GM23338 (cell line): Measurements from ENCODE around the gene SLC39A7. TPM values are rescaled to one million over a fixed set of nuclear protein-coding genes. Genes with fewer than 3 reads are reported as not detected.

Experiments
- ATAC-seq: fragments of 200-7000 bp; cut with Tn5 transposase; 3 replicates; pipeline ENCODE4 v1.9.1; 2020
- DNase-seq: peaks from one replicate; pipeline ENCODE4 v3.0.0-alpha.2; 2015; ENCODE audit warnings: low spot score
- H2AFZ ChIP-seq: fragments of 200-600 bp; sonication (generic); 2 replicates; pipeline ENCODE4 v1.8.0; 2016; ENCODE audit warnings: antibody characterized with exemption, mild to moderate bottlenecking, moderate library complexity
- H3F3A ChIP-seq: fragments of 200-600 bp; sonication (generic); replicated peaks from 2 replicates; pipeline ENCODE4 v1.8.0; 2017; ENCODE audit warnings: antibody characterized with exemption, mixed run types, low read depth
- H3K27ac ChIP-seq: fragments of 200-600 bp; sonication (generic); 2 replicates; pipeline ENCODE4 v1.6.1; 2016; ENCODE audit warnings: low read depth
- H3K27me3 ChIP-seq: fragments of 200-600 bp; sonication (generic); 2 replicates; pipeline ENCODE4 v1.8.0; 2016; ENCODE audit warnings: mild to moderate bottlenecking, mixed run types, moderate library complexity; ENCODE audit not compliant: insufficient read depth
- H3K36me3 ChIP-seq: fragments of 200-600 bp; sonication (generic); 2 replicates; pipeline ENCODE4 v1.8.0; 2016; ENCODE audit warnings: mild to moderate bottlenecking; ENCODE audit not compliant: insufficient read depth
- H3K4me1 ChIP-seq: fragments of 200-600 bp; sonication (generic); 2 replicates; pipeline ENCODE4 v1.8.0; 2016; ENCODE audit warnings: mild to moderate bottlenecking, moderate library complexity; ENCODE audit not compliant: insufficient read depth
- H3K4me2 ChIP-seq: fragments of 200-600 bp; sonication (generic); 2 replicates; pipeline ENCODE4 v1.7.1; 2017; ENCODE audit warnings: mixed run types
- H3K4me3 ChIP-seq: fragments of 200-600 bp; sonication (generic); 2 replicates; pipeline ENCODE4 v1.6.1; 2016; ENCODE audit warnings: mixed run types
- H3K79me2 ChIP-seq: fragments of 200-600 bp; sonication (generic); replicated peaks from 2 replicates; pipeline ENCODE4 v1.8.0; 2017; ENCODE audit warnings: mild to moderate bottlenecking; ENCODE audit not compliant: insufficient read depth
- H3K9me2 ChIP-seq: fragments of 200-600 bp; sonication (generic); 2 replicates; pipeline ENCODE4 v1.8.0; 2017; ENCODE audit not compliant: insufficient read depth
- H4K20me1 ChIP-seq: fragments of 200-600 bp; sonication (generic); replicated peaks from 2 replicates; pipeline ENCODE4 v1.8.0; 2017; ENCODE audit warnings: mild to moderate bottlenecking; ENCODE audit not compliant: insufficient read depth
- H3K27ac Mint-ChIP-seq: 2 replicates; pipeline ENCODE4 v1.8.0; 2020; ENCODE audit warnings: inconsistent platforms, mild to moderate bottlenecking, moderate library complexity, mixed read lengths
- H3K27me3 Mint-ChIP-seq: 3 replicates; pipeline ENCODE4 v1.8.0; 2022; ENCODE audit warnings: low read depth, mild to moderate bottlenecking, moderate library complexity, mixed read lengths, inconsistent platforms; ENCODE audit not compliant: insufficient read depth, poor library complexity
- H3K36me3 Mint-ChIP-seq: 3 replicates; pipeline ENCODE4 v1.8.0; 2021; ENCODE audit warnings: low read depth, mild to moderate bottlenecking, inconsistent platforms, moderate library complexity, mixed read lengths
- H3K4me1 Mint-ChIP-seq: 3 replicates; pipeline ENCODE4 v1.8.0; 2020; ENCODE audit warnings: mild to moderate bottlenecking, inconsistent platforms, mixed read lengths
- H3K4me3 Mint-ChIP-seq: 3 replicates; pipeline ENCODE4 v1.8.0; 2021; ENCODE audit warnings: moderate library complexity, mild to moderate bottlenecking, inconsistent platforms, mixed read lengths
- H3K9me3 Mint-ChIP-seq: 3 replicates; pipeline ENCODE4 v1.8.0; 2020; ENCODE audit warnings: moderate library complexity, mild to moderate bottlenecking, inconsistent platforms, mixed read lengths
- CTCF ChIP-seq, 2 experiments: fragments of 200-600 bp in 1 of 2; sonication (generic) in 1 of 2; conservative IDR thresholded peaks; 2 replicates each; pipeline versions ENCODE4 v1.5.1 to v1.6.1; 2016 to 2017; ENCODE audit warnings: antibody characterized with exemption in 2 of 2, low read depth in 2 of 2, mild to moderate bottlenecking in 2 of 2, moderate library complexity in 1 of 2
- EZH2 ChIP-seq: fragments of 200-600 bp; sonication (generic); IDR thresholded peaks from one replicate; pipeline ENCODE4 v1.8.0; 2017; ENCODE audit warnings: antibody characterized with exemption, mild to moderate bottlenecking, low read depth; ENCODE audit not compliant: unreplicated experiment
- JUNB ChIP-seq: IDR thresholded peaks from one replicate; pipeline ENCODE4 v1.6.1; 2016; ENCODE audit warnings: antibody characterized with exemption; ENCODE audit not compliant: unreplicated experiment
- NANOG ChIP-seq: IDR thresholded peaks from 2 replicates; pipeline ENCODE4 v1.6.1; 2016; ENCODE audit warnings: antibody characterized with exemption, borderline replicate concordance
- POLR2AphosphoS5 ChIP-seq: IDR thresholded peaks from 2 replicates; pipeline ENCODE4 v1.6.1; 2016; ENCODE audit warnings: antibody characterized with exemption, low read depth
- STAT1 ChIP-seq: IDR thresholded peaks from one replicate; pipeline ENCODE4 v1.6.1; 2016; ENCODE audit warnings: antibody characterized with exemption; ENCODE audit not compliant: unreplicated experiment
- ZNF331 ChIP-seq: fragments of 250-450 bp; sonication (Bioruptor Pico); IDR thresholded peaks from 2 replicates; pipeline ENCODE4 v1.5.0; 2020; ENCODE audit warnings: low read depth, mild to moderate bottlenecking, moderate library complexity
- ZNF462 ChIP-seq: fragments of 250-450 bp; sonication (Bioruptor Pico); IDR thresholded peaks from 2 replicates; pipeline ENCODE4 v1.5.0; 2020; ENCODE audit warnings: mild to moderate bottlenecking, moderate library complexity
- polyA plus RNA-seq: library from polyadenylated mRNA; unstranded; fragments of >200 nt; fragmentation: Nextera tagmentation; extraction: Ambion mirVana; gene quantifications from 2 replicates; pipeline ENCODE4 v1.2.1, GENCODE V29; 2016
- total RNA-seq: library from RNA; depleted of rRNA; stranded (reverse); fragments of >200 nt; shearing (Covaris generic); gene quantifications from 2 replicates; pipeline ENCODE4 v1.2.3, GENCODE V29; 2014

SLC39A7 gene
- total and polyA plus RNA-seq, 2 experiments from 2014 or later: 9.0 to 75.9 TPM

- Histone ChIP-seq H3K9me2 (no peaks in the 10 kb centered on the region), H3K4me3 (peak overlapping the region; percentile 68), H3K27ac (no peak overlapping the region), H3F3A (peaks cover 10% of the 10 kb centered on the region; the same call in 1 of the 2 replicates), H4K20me1 (no peaks in the 10 kb centered on the region), H3K4me1 (peaks cover 12% of the 10 kb centered on the region), H3K36me3 (no peaks in the 10 kb centered on the region), H3K4me2 (peak overlapping the region; percentile 90), H3K79me2 (no peaks in the 10 kb centered on the region), H3K27me3 (peaks cover 35% of the 10 kb centered on the region), H2AFZ (peak overlapping the region; percentile 60; the same call in 1 of the 2 replicates)
- H3K9me3 Mint-ChIP-seq: no peaks in the 10 kb centered on the region
- peak overlapping the region; percentile 82 for H3K4me3 Mint-ChIP-seq
- H3K27ac Mint-ChIP-seq: peak overlapping the region; percentile 77
- ATAC-seq (peak; percentile 92), DNase-seq (peak; percentile 99)
- H3K36me3 Mint-ChIP-seq: peaks cover 19% of the 10 kb centered on the region
- peaks cover 19% of the 10 kb centered on the region for H3K4me1 Mint-ChIP-seq
- TF ChIP-seq POLR2AphosphoS5 (peak; percentile 83), NANOG (no peak), CTCF (conservative IDR thresholded peaks at IDR 0.05; ENCODE audit: low read depth in 2 of 2) (peak in 1 of 2 experiments; percentile 41; a peak in 2 of 4 replicates), ZNF331 (CRISPR knock-in tag) (no peak)
- peaks cover 15% of the 10 kb centered on the region for H3K27me3 Mint-ChIP-seq
These were observed 48.5 kb downstream of the SLC39A7 start for GRCh38 chr6:33248932-33249731.

GRCh38 chr6:33249732-33250630 lies 49.3 kb downstream of the SLC39A7 start:
- Histone ChIP-seq H3F3A (peaks cover 10% of the 10 kb centered on the region; the same call in 1 of the 2 replicates), H3K79me2 (no peaks in the 10 kb centered on the region), H3K4me2 (peak overlapping the region; percentile 80), H2AFZ (peak overlapping the region; percentile 9; the same call in 1 of the 2 replicates), H3K27me3 (peaks cover 35% of the 10 kb centered on the region), H3K4me1 (peaks cover 12% of the 10 kb centered on the region), H4K20me1 (no peaks in the 10 kb centered on the region), H3K36me3 (no peaks in the 10 kb centered on the region), H3K9me2 (no peaks in the 10 kb centered on the region), H3K4me3 (peak overlapping the region; percentile 68), H3K27ac (no peak overlapping the region)
- peak overlapping the region; percentile 77 for H3K27ac Mint-ChIP-seq
- peak; percentile 8 for ATAC-seq
- no peaks in the 10 kb centered on the region for H3K9me3 Mint-ChIP-seq
- peaks cover 19% of the 10 kb centered on the region for H3K4me1 Mint-ChIP-seq
- H3K4me3 Mint-ChIP-seq: peak overlapping the region; percentile 82
- H3K36me3 Mint-ChIP-seq: peaks cover 19% of the 10 kb centered on the region
- H3K27me3 Mint-ChIP-seq: peaks cover 15% of the 10 kb centered on the region
- DNase-seq: no peak
- TF ChIP-seq JUNB: no peak
- TF ChIP-seq EZH2: no peak
- no peak for TF ChIP-seq ZNF462 (CRISPR knock-in tag)
- no peak for TF ChIP-seq STAT1
